ENCODE results near the gene ASCC1.
"Not testable (repeated sequence)": the region's sequence is repeated elsewhere in the genome, so short reads cannot be mapped to it uniquely, and the experiment has no call there.

The ASCC1 gene

DNA sequence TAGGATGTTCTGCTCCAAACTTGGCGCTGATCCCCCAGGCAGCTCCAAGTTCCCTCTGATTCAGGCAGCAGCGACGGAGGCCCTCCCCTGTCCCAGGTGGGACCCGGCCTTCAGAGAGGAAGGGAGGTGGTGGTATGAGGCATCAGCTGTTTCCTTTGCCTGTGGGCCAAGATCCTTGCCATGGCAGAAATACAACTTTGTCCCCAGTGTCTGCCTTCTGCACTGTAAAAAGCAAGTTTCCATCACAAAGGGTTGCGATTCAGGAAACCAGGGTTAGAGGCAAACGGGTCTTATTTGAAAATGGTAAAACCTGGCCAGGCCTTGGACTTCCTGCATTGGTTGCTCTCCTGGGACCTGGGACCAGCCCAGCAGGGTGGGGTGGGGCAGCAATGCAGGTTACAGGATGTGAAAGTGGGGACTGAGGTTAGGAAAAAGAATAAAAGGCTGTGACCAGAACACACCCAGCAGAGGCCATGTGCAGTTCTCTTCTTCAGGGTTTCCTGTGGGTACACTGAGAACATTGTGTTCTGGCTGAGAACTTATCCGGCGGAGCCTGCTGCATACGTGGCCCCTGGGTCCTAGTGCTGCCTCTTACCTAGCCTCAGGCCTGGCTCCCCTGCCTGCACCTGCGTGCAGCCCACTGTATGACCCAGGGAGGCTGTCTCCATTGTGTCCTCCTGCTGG lies 32.5 kb upstream of the ASCC1 start:
- DNase-seq (ENCODE audit: low read depth), result no peak

DNA sequence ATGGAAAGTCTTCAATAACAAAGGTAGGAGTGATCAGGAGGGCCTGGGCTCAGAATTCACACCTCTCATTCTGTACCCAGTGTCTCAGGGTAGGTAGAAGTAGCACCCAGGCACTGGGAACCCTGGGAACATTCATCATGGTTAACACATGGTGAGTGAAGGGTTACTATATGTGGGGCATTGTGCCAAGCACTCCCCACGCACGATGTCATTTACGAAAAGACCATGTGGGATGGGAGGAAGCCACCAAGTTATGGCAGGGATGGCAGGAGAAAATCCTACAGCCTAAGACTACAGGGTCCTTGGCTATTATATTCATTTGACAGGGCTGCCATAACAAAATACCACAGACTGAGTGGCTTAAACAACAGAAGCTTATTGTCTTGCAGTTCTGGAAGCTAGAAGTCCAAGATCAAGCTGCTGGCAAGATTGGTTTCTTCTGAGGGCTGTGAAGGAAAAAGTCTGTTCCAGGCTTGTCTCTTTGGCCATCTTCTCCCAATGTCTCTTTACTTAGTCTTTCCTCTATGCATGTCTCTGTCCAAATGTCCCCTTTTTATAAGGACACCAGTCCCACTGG lies 30.0 kb upstream of the ASCC1 start:
- no peak for DNase-seq (ENCODE audit: low read depth)

DNA sequence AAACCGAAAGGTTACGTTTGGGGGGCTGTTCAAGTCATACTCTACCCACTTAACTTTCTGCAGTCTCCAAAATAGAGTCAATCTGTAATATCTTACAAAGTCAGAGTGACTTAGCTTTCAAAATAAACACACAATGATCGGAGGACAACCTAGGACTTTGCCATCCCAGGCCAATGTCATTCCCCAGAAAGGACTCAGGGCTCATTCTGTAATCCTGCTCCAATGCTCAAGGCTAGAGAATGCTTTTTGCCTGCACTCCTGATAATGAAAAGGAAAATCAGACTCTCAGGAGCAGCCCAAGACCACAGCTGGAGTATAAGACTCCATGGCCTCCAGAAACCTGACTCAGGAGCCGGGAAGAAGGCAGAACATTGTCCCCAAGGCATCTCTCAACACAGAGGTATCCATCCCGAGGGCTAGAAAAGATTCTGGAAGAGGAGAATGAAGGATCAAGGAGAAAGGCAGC lies 28.5 kb upstream of the ASCC1 start:
- no peak for DNase-seq (ENCODE audit: low read depth)

DNA sequence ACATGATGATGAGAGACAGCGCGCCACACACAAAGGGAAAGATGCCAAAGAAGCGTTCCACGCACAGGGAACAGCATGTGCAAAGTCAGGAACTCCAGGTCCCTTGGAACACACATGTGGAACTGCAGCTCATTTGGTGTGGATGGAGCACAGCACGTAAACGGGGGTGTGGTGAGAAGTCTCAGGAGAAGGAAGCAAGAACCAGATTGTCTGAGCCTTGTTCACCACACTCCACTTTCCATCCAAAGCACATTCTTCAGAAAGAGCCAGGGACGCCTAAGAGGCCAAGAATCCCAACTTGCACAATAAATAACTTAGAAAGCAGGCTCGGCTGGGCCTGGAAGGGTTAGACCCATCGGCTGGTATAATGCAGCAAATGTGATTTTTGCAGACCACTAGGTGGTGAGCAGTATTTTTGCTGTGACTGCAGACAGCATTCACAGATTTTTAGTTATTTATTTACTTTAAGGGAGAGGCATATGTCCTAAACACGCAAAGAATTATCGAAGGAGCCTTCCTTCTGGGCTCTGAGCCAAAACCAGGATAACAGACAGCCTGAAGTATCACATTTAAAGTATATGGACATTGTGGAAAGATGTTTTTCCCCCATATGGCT lies 27.9 kb upstream of the ASCC1 start:
- peak; percentile 83 for DNase-seq (ENCODE audit: low read depth)

DNA sequence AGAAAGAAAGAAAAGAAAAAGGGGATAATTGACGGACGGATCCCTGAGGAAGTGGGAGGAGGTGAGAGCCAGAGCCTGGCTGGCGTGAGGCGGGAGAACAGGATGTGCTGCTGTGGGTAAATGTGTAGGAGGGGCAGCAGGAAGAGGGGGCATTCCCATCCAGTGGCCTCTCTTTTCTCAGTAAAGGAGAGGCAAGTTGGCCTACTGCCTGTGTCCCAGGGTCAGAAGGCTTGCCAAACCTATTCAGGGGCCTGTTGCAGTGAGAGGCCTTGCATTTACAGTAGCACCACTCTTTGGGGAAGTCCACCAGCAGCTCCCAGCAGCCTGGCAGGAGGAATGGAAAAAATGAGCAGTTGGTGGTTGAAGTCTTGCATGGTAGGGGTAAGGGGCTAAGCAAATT lies 26.6 kb upstream of the ASCC1 start:
- DNase-seq (ENCODE audit: low read depth), result no peak

DNA sequence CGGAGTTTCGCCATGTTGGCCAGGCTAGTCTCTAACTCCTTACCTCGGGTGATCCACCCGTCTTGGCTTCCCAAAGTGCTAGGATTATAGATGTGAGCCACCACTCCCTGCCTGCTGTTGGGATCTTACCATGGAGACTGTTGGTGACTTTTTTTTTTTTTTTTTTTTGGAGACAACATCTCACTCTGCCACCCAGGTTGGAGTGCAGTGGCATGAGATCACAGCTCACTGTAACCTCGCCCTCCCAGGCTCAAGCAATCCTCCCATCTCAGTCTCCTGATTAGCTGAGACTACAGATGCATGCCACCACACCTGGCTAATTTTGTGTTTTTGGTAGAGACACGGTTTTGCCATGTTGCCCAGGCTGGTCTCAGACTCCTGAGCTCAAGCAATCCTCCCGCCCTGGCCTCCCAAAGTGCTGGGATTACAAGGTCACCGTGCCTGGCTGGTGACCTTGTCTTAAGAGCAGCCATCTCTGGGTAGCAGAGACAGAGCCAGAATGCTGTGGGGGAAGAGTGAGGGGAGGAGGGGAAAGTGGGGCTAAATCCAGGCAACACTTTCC lies 25.7 kb upstream of the ASCC1 start:
- DNase-seq (ENCODE audit: low read depth), result no peak

DNA sequence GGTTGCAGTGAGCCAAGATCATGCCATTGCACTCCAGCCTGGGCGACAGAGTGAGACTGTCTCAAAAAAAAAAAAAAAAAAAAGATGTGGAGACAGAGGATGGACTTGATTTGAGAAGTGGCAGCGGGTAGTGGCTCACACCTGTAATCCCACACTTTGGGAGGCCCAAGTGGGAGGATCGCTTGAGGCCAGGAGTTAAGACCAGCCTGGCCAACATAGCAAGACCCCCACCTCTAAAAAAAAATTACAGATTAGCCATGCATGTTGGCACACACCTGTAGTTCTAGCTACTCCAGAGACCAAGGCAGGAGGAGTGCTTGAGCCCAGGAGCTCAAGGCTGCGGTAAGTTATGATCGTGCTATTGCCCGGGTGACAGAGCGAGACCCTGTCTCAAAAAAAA lies 24.3 kb upstream of the ASCC1 start:
- no peak for DNase-seq (ENCODE audit: low read depth)

DNA sequence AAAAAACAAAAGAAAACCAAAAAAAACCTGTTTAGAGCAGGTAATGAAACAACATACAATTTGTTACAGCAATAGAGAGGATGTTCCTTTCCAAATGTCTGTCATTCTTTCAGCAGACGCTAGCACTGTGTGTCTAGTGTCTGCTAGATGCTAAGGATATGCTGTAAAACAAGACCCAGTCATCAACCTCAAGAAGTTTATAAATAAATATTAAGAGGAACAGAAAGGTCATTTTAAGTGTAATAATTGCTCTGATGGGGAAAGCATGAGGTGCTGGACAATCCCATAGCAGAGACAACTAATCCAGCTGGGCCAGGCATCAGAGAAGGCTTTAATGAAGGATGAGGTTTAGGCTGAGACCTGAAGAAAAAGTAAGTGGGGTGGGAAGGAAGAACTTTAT lies 23.3 kb upstream of the ASCC1 start:
- DNase-seq (ENCODE audit: low read depth), result no peak

DNA sequence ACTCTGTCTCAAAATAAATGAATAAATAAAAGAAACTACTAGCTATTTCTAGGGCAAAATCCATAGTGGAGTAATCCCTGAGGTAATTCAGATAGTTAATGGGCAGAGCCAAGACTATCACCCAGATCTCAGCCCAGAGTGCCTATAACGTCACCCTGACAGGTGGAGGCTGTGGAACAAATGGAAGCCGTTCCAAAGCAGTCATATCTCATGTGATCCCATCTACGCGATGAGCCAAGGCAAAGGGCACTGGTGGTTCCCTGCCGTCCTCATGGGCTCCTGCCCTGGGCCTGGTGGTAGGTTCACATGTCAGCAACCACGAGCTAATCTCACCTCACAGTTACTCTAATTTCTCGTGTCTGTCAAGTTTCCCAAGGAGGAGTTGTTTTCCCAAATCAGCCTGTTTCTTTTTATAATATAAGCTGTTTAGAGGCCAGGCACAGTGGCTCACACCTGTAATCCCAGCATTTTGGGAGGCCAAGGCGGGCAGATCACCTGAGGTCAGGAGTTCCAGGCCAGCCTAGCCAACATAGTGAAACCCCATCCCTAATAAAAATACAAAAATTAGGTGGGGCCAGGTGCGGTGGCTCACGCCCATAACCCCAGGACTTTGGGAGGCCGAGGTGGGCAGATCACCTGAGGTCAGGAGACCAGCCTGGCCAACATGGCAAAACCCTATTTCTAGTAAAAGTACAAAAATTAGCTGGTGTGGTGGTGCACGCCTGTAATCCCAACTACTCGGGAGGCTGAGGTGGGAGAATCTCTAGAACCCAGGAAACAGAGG lies 22.5 kb upstream of the ASCC1 start:
- no peak for DNase-seq (ENCODE audit: low read depth)

DNA sequence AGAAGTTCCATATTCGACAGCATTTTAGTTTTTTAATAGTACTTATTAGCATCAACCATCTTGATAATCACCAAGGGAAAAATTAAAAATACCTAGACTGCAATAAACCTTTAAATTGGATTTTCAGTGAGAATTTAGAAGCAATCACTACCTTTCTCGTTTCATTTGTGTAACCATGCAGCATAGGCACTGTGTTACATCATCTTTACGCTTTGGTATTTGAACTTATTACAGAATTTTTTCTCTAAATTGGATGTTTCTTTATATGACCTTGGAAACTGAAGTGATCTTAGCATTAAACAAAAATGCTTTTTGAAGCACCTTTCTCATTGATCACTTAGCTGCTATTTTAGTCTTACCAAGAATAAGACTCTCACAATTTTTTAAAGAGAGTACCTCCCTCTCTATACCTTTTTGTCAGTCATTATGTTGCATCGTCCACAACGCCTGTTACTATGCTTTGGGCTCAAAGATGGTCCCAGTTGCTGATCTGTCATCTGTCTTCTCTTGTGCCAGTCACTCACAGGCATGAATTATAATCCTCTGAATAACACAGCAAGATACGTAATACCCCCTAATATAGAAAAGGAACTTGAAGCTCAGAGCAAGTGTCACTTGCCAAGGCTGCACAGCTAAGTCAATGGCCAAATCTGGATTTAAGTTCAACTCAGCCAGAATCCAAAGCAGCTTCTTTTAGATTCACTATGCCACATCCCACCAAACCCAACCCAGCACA lies 19.6 kb upstream of the ASCC1 start:
- DNase-seq (ENCODE audit: low read depth), result no peak

DNA sequence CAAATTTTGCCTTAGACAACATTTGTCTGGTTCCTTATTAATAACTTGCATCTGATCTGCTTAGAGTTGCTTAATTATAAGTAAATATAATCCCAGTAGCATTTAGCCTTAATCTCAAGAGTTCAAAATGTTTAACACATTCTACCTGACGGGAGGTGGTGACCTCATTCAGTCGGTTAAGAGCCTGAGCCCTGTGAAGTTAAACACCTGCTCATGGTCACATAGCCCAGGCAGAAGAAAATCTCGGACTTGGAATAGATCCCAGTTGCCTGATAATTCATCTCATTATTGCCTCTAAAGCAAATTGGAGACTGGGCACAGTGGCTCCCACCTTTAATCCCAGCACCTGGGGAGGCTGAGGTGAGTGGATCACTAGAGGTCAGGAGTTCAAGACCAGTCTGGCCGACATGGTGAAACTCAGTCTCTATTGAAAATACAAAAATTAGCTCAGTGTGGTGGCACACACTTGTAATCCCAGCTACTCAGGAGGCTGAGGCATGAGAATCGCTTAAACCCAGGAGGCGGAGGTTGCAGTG lies 18.6 kb upstream of the ASCC1 start:
- DNase-seq (ENCODE audit: low read depth), result no peak

DNA sequence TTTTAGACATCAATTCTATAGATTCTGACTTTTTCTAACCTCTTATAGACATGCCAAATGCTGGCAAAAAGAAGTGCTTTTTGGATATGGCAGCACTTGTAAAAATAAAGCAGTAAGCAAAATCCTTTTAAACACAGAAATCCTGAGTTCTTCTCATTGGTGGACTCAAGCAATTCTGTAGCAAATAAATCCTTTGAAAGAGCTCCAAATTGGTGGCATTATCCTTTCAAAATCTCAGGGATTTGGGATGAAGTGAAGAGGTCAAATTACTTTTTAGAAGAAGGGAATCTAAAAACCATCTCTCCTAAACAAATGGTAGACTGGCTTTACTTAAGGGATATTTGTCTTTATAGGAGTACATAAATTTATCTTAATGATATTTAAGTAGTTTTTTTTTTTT lies 17.5 kb upstream of the ASCC1 start:
- no peak for DNase-seq (ENCODE audit: low read depth)

DNA sequence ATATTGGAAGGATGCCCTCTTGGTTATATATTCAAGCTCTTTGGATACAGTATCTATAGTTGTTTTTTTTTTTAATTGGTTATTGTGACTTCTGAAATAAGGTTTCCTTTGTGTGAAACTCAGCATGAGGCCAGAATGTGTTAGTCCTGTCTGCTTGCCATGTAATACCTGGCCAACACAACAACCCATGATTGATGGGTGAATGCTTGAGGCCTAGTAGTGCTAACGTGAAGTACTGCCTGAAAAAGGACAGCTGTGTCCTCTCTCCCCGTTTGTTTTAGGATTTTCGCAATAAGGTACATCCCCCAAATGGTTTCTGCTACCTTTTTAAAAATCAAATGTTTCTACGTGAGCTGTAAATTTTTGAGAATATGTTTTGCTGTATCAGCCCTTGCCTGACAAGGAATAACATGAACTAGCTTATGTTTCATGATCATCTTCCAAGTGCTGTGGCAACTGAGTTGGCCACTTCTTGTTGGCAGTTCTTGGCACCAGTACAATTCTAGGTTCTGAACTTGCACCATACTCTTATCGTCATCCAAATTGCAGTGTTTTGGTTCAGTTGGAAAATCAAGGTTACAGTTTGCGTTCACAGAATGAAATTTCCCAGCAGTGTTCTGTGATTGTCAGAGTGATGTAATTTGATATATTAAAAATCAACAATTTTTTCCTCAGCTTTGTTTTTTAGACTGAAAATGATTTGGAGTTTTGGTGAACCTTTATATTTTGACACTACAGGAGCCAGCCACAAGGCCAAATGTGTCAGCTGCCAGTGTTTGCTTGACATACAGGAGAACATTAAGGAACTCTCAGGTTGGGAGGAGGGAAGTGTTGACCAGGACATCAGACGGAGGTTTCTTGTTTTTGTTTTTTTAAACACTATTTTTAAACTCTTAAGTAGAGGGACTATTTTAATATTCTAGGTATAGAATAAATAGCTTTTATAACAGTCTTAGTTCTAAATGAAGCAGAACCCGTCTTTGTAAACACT lies 13.5 kb upstream of the ASCC1 start:
- DNase-seq (ENCODE audit: low read depth), result no peak

DNA sequence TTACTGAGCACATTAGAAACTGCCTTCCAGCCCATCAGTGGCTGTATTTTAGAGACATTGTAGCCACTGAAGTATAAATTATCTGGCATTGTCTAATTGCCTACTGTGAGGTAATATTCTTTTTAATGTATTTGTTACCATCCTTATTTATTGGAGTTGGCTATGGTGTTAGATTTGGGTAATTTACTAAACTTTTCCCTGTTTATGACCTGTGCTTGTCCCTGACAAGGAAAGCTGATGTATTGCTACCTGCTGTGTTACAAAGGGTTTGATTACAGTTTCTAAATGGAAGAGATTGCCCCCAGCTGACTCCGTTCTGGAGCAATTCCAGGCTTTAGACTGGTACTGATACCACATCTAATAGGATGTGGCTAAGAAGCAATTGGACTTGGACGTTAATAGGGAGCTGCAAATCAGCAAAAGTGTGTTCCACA lies 12.3 kb upstream of the ASCC1 start:
- DNase-seq (ENCODE audit: low read depth), result no peak

DNA sequence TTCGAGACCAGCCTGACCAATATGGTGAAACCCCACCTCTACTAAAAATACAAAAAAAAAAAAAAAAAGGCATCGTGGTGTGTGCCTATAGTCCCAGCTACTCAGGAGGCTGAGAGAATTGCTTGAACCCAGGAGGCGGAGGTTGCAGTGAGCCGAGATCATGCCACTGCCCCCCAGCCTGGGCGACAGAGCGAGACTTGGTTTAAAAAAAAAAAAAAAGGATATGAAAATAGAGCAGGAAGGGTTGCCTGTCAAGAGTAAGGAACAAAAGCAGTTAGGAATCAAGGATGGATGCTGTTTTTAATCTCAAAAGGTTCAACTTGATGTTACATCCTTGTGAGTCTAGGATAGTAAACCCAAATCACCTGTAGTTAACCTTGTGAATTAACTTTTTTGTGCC lies 11.8 kb upstream of the ASCC1 start:
- DNase-seq (ENCODE audit: low read depth), result no peak

DNA sequence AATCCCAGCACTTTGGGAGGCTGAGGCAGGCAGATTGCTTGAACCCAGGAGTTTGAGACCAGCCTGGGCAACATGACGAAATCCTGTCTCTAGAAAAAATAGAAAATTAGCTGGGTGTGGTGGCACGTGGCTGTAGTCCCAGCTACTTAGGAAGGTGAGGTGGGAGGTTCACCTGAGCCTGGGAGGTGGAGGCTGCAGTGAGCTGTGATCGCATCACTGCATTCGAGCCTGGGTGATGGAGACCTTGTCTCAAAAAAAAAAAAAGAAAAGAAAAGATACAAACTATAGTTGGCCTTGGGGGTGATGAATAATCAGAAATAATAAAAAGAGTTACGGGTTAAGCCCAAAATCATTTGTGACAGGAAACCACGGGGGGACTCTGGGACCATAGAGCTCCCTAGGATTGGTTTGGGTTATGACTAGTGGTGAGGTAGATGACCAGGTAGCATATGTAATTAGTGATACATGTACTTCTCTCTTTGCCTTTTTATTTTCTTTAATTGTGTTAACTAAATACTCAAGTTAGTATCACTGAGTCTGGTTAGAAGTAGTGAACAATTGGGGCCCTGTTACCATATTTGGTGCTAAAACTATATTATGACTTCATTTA lies 10.4 kb upstream of the ASCC1 start:
- no peak for DNase-seq (ENCODE audit: low read depth)

DNA sequence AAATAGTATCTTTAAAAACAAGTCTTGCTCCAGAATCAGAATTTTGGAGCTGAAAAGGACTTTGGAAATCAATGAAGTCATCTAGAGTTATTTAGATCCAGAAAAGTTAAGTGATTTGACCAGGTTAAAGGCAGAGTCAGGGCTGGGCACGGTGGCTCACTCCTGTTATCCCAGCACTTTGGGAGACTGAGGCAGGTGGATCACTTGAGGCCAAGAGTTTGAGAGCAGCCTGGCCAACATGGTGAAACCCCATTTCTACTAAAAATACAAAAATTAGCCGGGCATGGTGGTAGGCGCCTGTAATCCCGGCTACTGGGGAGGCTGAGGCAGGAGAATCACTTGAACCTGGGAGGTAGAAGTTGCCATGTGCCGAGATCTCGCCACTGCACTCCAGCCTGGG lies 8.1 kb upstream of the ASCC1 start:
- DNase-seq (ENCODE audit: low read depth), result not testable (repeated sequence)

DNA sequence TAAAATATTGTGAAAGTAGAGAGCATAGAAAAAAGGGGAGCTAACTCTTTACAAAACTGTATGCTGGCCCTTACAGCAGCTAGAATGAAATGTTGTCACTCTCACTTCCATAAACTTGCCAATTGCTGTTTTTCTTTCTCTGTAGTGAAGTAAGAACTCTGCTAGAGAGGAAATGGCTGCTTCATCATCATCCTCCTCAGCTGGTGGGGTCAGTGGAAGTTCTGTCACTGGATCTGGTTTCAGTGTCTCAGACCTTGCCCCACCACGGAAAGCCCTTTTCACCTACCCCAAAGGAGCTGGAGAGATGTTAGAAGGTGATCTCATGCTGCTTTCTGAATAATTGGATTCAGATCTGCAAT lies 7.6 kb upstream of the ASCC1 start:
- DNase-seq (ENCODE audit: low read depth), result no peak

DNA sequence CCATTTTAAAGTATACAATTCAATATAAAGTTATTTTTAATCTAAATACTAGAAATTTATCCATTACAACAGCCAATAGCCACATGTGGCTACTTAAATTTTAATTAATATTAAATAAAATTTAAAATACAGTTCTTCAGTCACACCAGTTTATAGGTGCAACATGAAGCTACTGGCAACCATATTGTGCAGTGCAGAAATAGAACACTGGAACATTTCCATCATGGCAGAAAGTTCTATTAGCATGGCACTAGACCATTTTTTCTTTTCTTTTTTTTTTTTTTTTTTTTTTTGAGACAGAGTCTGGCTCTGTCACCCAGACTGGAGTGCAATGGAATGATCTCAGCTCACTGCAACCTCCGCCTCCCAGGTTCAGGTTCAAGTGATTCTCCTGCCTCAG lies 5.2 kb upstream of the ASCC1 start:
- no peak for DNase-seq (ENCODE audit: low read depth)

DNA sequence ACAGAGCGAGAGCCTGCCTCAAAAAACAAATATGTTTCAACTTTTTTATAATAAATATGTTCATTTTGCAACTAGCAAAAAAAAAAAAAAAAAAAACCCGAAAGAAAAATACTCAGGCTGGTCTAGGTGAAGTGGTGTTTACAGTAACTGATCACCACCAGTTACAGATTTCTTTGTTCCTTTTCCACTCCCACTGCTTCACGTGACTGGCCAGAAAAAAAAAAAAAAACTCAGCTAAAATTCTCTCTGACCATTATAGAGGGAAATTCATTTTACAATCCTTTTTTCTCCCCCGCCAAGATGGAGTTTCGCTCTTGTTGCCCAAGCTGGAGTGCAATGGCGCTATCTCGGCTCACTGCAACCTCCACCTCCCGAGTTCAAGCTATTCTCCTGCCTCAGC lies 4.6 kb upstream of the ASCC1 start:
- no peak for DNase-seq (ENCODE audit: low read depth)
